Thymus (tissue), 11 donors: ENCODE results near the gene XG. TPM values are rescaled to one million over a fixed set of nuclear protein-coding genes. Genes with fewer than 3 reads are reported as not detected.
"Not testable (repeated sequence)": the region's sequence is repeated elsewhere in the genome, so short reads cannot be mapped to it uniquely, and the experiment has no call there.

Source experiments
- DNase-seq, 9 donors: peaks; one replicate each; pipeline ENCODE4 v3.0.0-alpha.2; 2013; ENCODE audit warnings: low spot score in 9 of 9, low read depth in 6 of 9, missing footprints in 1 of 9
- H3K27ac ChIP-seq, 2 donors: one replicate each; pipeline ENCODE4 v1.5.1; 2013; ENCODE audit warnings: control low read depth in 1 of 2, low read depth in 1 of 2, low read length in 1 of 2, mild to moderate bottlenecking in 1 of 2, moderate library complexity in 1 of 2
- H3K27me3 ChIP-seq, 2 donors: one replicate each; pipeline ENCODE4 v1.5.1; 2013; ENCODE audit warnings: low read length in 1 of 2; ENCODE audit not compliant: control insufficient read depth in 2 of 2, insufficient read depth in 1 of 2
- H3K36me3 ChIP-seq, 2 donors: one replicate each; pipeline ENCODE4 v1.5.1; 2013; ENCODE audit warnings: low read length in 1 of 2, mild to moderate bottlenecking in 1 of 2, moderate library complexity in 1 of 2; ENCODE audit not compliant: control insufficient read depth in 2 of 2, insufficient read depth in 2 of 2
- H3K4me1 ChIP-seq, 2 donors: one replicate each; pipeline ENCODE4 v1.5.1; 2013; ENCODE audit warnings: low read length in 2 of 2; ENCODE audit not compliant: control insufficient read depth in 2 of 2, insufficient read depth in 2 of 2
- H3K4me3 ChIP-seq, 2 donors: one replicate each; pipeline ENCODE4 v1.5.1; 2013; ENCODE audit warnings: low read length in 2 of 2, control low read depth in 1 of 2, mild to moderate bottlenecking in 1 of 2
- H3K9me3 ChIP-seq, 2 donors: one replicate each; pipeline ENCODE4 v1.5.1; 2013; ENCODE audit warnings: low read length in 1 of 2, mild to moderate bottlenecking in 1 of 2; ENCODE audit not compliant: control insufficient read depth in 2 of 2, insufficient read depth in 1 of 2
- WGBS: extraction: QIAGEN DNeasy Blood & Tissue Kit; methylation state at CpG from one replicate; pipeline ENCODE4 v1.1.7; 2013; 5-methylcytosine and 5-hydroxymethylcytosine counted together
- polyA plus RNA-seq: library from polyadenylated mRNA; stranded (reverse); fragments of 200-250 nt; gene quantifications from one replicate; pipeline ENCODE4 v1.2.3, GENCODE V29; 2013
- total RNA-seq: library from RNA; stranded (reverse); fragments of 120-200 nt; gene quantifications from one replicate; pipeline ENCODE4 v1.2.4, GENCODE V29; 2013
- donor health status: healthy.

XG gene
- total and polyA plus RNA-seq, 2 donors = 1.0 to 1.3 TPM

DNA sequence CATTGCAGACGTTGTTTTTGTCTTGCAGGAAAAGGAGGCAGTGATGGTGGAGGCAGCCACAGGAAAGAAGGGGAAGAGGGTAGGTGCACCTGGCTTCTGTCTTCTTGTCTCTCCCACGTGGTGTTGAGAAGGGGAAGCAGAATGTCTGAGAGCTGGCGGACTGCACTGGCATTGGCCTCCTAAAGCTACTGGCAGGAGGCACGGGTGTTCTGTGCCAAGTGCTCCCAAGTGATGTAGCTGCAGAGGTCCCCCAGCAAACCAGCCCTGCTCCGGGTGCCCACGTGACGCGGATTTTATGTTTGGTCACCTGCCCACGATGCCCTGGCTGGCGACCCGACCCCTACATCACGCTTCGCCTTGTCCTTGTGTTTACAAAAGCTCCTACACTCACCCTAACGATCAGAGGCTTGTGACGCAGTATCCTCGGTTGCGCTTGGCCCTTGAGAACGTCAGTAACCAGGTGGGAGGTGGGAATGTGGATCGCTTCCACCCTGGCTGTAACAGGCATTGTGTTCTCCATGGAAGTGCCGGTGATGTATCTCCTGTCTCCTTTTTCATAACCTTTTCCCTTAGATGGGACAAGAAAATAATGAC is 28.5 kb upstream of the XG start:
- no peaks in the 10 kb centered on the region for H3K27me3 ChIP-seq
- H3K36me3 ChIP-seq = peaks cover 81 to 92% of the 10 kb centered on the region in 2 donors
- DNase-seq = peak in 1 of 9 donors; percentile 55
- H3K27ac ChIP-seq = peak overlapping the region in 1 of 2 donors; percentile 60
- H3K4me3 ChIP-seq = no peak overlapping the region
- 81% methylated on average over 20 of the region's 20 CpGs for WGBS
- peaks cover 0 to 35% of the 10 kb centered on the region in 2 donors for H3K4me1 ChIP-seq
- H3K9me3 ChIP-seq = peaks cover 0 to 4% of the 10 kb centered on the region in 2 donors

DNA sequence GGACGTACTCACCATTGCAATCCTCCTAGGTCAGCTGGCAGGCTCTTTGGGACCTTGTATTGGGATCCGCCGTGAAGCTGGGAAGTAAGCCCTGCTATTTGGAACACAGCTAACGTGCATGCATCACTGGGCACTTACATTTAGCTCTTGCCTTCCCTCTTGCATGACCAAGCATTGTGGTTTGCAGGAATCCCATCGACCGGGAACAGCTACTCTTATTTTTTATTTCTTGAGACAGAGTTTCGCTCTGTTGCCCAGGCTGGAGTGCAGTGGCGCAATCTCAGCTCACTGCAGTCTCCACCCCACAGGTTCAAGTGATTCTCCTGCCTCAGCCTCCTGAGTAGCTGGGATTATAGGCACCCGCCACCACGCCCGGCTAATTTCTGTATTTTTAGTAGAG is 24.6 kb upstream of the XG start:
- not testable (repeated sequence) for H3K9me3 ChIP-seq, DNase-seq, H3K27me3 ChIP-seq, H3K4me3 ChIP-seq
- H3K27ac ChIP-seq = peak overlapping the region in 1 of 2 donors; percentile 47
- peaks cover 0 to 26% of the 10 kb centered on the region in 2 donors for H3K4me1 ChIP-seq
- 96% methylated on average over 11 of the region's 11 CpGs for WGBS
- peaks cover 86 to 91% of the 10 kb centered on the region in 2 donors for H3K36me3 ChIP-seq

- peaks cover 79 to 83% of the 10 kb centered on the region in 2 donors for H3K36me3 ChIP-seq
- WGBS = 43% methylated on average over 9 of the region's 9 CpGs
- DNase-seq = no peak
- no peak overlapping the region for H3K4me3 ChIP-seq
- H3K27me3 ChIP-seq = no peaks in the 10 kb centered on the region
- H3K9me3 ChIP-seq = peaks cover 0 to 4% of the 10 kb centered on the region in 2 donors
- peaks cover 0 to 10% of the 10 kb centered on the region in 2 donors for H3K4me1 ChIP-seq
- peak overlapping the region in 1 of 2 donors; percentile 29 for H3K27ac ChIP-seq
Observed at GRCh38 chrX:2732076-2732475, 19.8 kb upstream of the XG start.

DNA sequence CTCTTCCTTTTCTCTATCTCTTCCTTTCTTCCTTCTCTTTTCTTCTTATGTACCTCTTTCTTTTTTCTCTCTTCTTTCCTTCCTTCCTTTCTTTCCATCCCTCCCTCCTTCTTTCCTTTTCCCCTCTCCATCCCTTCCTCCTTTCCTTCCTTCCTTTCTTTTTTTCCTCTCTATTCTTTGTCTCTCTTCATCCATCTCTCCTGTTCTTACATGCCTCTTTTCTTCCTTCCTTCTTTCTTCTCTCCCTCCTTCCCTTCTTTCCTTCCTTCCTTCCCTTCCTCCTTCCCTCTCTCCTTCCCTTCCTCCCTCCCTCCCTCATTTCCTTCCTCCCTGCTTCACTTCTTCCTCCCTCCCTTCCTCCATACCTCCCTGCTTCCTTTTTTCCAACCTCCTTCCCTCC is 19.2 kb upstream of the XG start:
- Histone ChIP-seq H3K36me3 (peaks cover 77 to 79% of the 10 kb centered on the region in 2 donors), H3K9me3 (peaks cover 0 to 4% of the 10 kb centered on the region in 2 donors), H3K4me1 (peaks cover 0 to 10% of the 10 kb centered on the region in 2 donors), H3K4me3 (no peak overlapping the region), H3K27me3 (no peaks in the 10 kb centered on the region), H3K27ac (no peak overlapping the region)
- DNase-seq = no peak

- peaks cover 77 to 79% of the 10 kb centered on the region in 2 donors for H3K36me3 ChIP-seq
- WGBS = 97% methylated on average over 9 of the region's 9 CpGs
Observed at GRCh38 chrX:2733286-2733685, 18.6 kb upstream of the XG start.

GRCh38 chrX:2735270-2735669 is 16.6 kb upstream of the XG start:
- Histone ChIP-seq H3K27ac (peak overlapping the region; percentile 8 to 42), H3K4me3 (no peak overlapping the region), H3K27me3 (no peaks in the 10 kb centered on the region), H3K4me1 (peaks cover 0 to 18% of the 10 kb centered on the region in 2 donors), H3K9me3 (peaks cover 0 to 4% of the 10 kb centered on the region in 2 donors), H3K36me3 (peaks cover 62 to 78% of the 10 kb centered on the region in 2 donors)
- DNase-seq = no peak
- WGBS = 44% methylated on average over 4 of the region's 4 CpGs

More at GRCh38 chrX:2733286-2733685, 18.6 kb upstream of the XG start:
- Histone ChIP-seq H3K9me3 (peaks cover 0 to 4% of the 10 kb centered on the region in 2 donors), H3K27ac (peak overlapping the region in 1 of 2 donors; percentile 7), H3K4me3 (no peak overlapping the region), H3K4me1 (peaks cover 0 to 10% of the 10 kb centered on the region in 2 donors), H3K27me3 (no peaks in the 10 kb centered on the region)
- DNase-seq = no peak

DNA sequence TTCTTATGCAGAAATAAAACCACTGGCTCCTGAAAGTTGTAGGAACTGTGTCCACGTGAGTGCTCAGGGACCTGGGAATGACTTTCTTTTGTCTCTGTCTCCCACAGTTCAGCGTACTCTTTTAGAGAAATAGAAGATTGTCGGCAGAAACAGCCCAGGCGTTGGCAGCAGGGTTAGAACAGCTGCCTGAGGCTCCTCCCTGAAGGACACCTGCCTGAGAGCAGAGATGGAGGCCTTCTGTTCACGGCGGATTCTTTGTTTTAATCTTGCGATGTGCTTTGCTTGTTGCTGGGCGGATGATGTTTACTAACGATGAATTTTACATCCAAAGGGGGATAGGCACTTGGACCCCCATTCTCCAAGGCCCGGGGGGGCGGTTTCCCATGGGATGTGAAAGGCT is 11.2 kb upstream of the XG start:
- Histone ChIP-seq H3K36me3 (peaks cover 44 to 67% of the 10 kb centered on the region in 2 donors), H3K27me3 (no peaks in the 10 kb centered on the region), H3K4me1 (peaks cover 2 to 14% of the 10 kb centered on the region in 2 donors), H3K9me3 (no peaks in the 10 kb centered on the region), H3K27ac (peak overlapping the region in 1 of 2 donors; percentile 67), H3K4me3 (no peak overlapping the region)
- WGBS = 53% methylated on average over 11 of the region's 11 CpGs
- peak in 1 of 9 donors; percentile 51 for DNase-seq

- Histone ChIP-seq H3K9me3 (no peaks in the 10 kb centered on the region), H3K36me3 (peaks cover 37 to 62% of the 10 kb centered on the region in 2 donors), H3K27ac (no peak overlapping the region), H3K4me3 (no peak overlapping the region), H3K27me3 (no peaks in the 10 kb centered on the region), H3K4me1 (peaks cover 2 to 14% of the 10 kb centered on the region in 2 donors)
- no peak for DNase-seq
- 98% methylated on average over 3 of the region's 3 CpGs for WGBS
Observed at GRCh38 chrX:2741386-2741785, 10.5 kb upstream of the XG start.

GRCh38 chrX:2746250-2746649 is 5.6 kb upstream of the XG start:
- not testable (repeated sequence) for DNase-seq, H3K4me3 ChIP-seq, H3K9me3 ChIP-seq, H3K27me3 ChIP-seq, H3K4me1 ChIP-seq, H3K27ac ChIP-seq
- peaks cover 10 to 23% of the 10 kb centered on the region in 2 donors for H3K36me3 ChIP-seq
- 91% methylated on average over 6 of the region's 6 CpGs for WGBS
